ENCODE data around the gene ACTL6B. TPM values are rescaled to one million over a fixed set of nuclear protein-coding genes. Genes with fewer than 3 reads are reported as not detected.

The ACTL6B gene
- total and polyA plus RNA-seq, 2 experiments from 2014 or later: not detected

GRCh38 chr7:100626530-100627237 lies 29.6 kb downstream of the ACTL6B start:
- H3K4me3 ChIP-seq: peak overlapping the region; percentile 16

GRCh38 chr7:100626055-100626454 lies 30.2 kb downstream of the ACTL6B start:
- H3K4me1 ChIP-seq (ENCODE audit: low read depth): no peaks in the 10 kb centered on the region
- H3K4me3 ChIP-seq: no peak overlapping the region
- H3K9me3 ChIP-seq (ENCODE audit: low read depth): no peaks in the 10 kb centered on the region
- no peaks in the 10 kb centered on the region for H3K36me3 ChIP-seq
- H3K27me3 ChIP-seq: no peaks in the 10 kb centered on the region
- no peak overlapping the region for H3K27ac ChIP-seq
- no peak for DNase-seq (ENCODE audit: low read depth in 1 of 2, low spot score in 1 of 2)
- no peak for TF ChIP-seq CTCF (IDR thresholded peaks at IDR 0.05; ENCODE audit: low read depth, low read length)

More at GRCh38 chr7:100626530-100627237, 29.6 kb downstream of the ACTL6B start:
- Histone ChIP-seq H3K9me3 (ENCODE audit: low read depth) (no peaks in the 10 kb centered on the region), H3K4me1 (ENCODE audit: low read depth) (no peaks in the 10 kb centered on the region), H3K27ac (no peak overlapping the region), H3K36me3 (no peaks in the 10 kb centered on the region), H3K27me3 (peaks cover under 1% of the 10 kb centered on the region)
- no peak for TF ChIP-seq CTCF (IDR thresholded peaks at IDR 0.05; ENCODE audit: low read depth, low read length)
- DNase-seq (ENCODE audit: low read depth in 1 of 2, low spot score in 1 of 2): peak; percentile 81 to 91

- no peak for TF ChIP-seq CTCF (IDR thresholded peaks at IDR 0.05; ENCODE audit: low read depth, low read length)
- no peaks in the 10 kb centered on the region for H3K36me3 ChIP-seq
- no peak overlapping the region for H3K27ac ChIP-seq
- no peaks in the 10 kb centered on the region for H3K4me1 ChIP-seq (ENCODE audit: low read depth)
- no peak for DNase-seq (ENCODE audit: low read depth in 1 of 2, low spot score in 1 of 2)
- no peaks in the 10 kb centered on the region for H3K9me3 ChIP-seq (ENCODE audit: low read depth)
- H3K4me3 ChIP-seq: no peak overlapping the region
- no peaks in the 10 kb centered on the region for H3K27me3 ChIP-seq
Measured at GRCh38 chr7:100623951-100624824, 32.1 kb downstream of the ACTL6B start.

- Histone ChIP-seq H3K36me3 (no peaks in the 10 kb centered on the region), H3K9me3 (ENCODE audit: low read depth) (no peaks in the 10 kb centered on the region), H3K27ac (no peak overlapping the region), H3K27me3 (no peaks in the 10 kb centered on the region), H3K4me3 (no peak overlapping the region), H3K4me1 (ENCODE audit: low read depth) (no peaks in the 10 kb centered on the region)
- no peak for TF ChIP-seq CTCF (IDR thresholded peaks at IDR 0.05; ENCODE audit: low read depth, low read length)
- no peak for DNase-seq (ENCODE audit: low read depth in 1 of 2, low spot score in 1 of 2)
Measured at GRCh38 chr7:100621554-100621953, 34.7 kb downstream of the ACTL6B start.

- Histone ChIP-seq H3K36me3 (no peaks in the 10 kb centered on the region), H3K27ac (no peak overlapping the region), H3K4me3 (no peak overlapping the region), H3K27me3 (no peaks in the 10 kb centered on the region), H3K4me1 (ENCODE audit: low read depth) (no peaks in the 10 kb centered on the region), H3K9me3 (ENCODE audit: low read depth) (no peaks in the 10 kb centered on the region)
- TF ChIP-seq CTCF (IDR thresholded peaks at IDR 0.05; ENCODE audit: low read depth, low read length): no peak
- no peak for DNase-seq (ENCODE audit: low read depth in 1 of 2, low spot score in 1 of 2)
Measured at GRCh38 chr7:100620804-100621203, 35.4 kb downstream of the ACTL6B start.
